NCI-H2081 treated with DMSO at 0.1 percent for 48 hours (cell line): ENCODE results near the gene NPAS4.
"Not testable (repeated sequence)": the region's sequence is repeated elsewhere in the genome, so short reads cannot be mapped to it uniquely, and the experiment has no call there.

Experiments used
- DNase-seq: peaks from one replicate; lab custom pipeline; 2025; lab: John Stamatoyannopoulos, UW

The NPAS4 gene

DNA sequence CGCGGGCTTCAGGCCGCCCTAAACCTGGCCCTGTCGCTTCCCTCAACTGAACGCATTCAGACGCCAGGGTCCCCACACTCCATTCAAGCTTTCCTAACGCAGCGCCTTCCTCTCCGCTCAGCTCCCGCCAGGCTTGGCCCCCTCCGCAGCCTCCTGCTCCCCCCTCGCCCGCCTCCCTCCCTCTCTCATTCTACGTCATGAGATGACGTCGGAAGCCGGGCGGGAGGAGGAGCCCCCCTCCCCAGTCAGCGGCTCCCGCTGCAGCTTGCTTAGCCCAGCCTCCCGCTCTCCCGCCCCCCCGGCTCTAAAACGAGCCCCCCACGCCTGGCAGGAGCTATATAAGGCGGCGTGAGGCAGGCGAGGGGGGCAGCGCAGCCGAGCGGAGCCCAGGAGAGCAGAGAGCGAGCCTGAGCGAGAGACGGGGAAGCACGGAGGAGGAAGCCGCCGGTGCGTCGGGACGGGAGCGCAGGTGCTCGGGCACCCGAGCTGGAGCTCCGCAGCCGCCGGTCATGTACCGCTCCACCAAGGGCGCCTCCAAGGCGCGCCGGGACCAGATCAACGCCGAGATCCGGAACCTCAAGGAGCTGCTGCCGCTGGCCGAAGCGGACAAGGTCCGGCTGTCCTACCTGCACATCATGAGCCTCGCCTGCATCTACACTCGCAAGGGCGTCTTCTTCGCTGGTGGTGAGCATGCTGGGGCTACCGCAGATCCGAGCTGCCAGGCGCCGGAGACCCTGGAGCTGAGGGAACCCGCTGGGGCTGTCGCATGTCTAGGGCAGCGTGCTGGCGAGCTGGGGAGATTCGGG lies at the start of gene NPAS4:
Gene NPAS4, plus strand, starts transcription at position 365 of the 806 bp plus-strand sequence. Its CDS starts 145 bp downstream, at position 510.
- DNase-seq = no peak

DNA sequence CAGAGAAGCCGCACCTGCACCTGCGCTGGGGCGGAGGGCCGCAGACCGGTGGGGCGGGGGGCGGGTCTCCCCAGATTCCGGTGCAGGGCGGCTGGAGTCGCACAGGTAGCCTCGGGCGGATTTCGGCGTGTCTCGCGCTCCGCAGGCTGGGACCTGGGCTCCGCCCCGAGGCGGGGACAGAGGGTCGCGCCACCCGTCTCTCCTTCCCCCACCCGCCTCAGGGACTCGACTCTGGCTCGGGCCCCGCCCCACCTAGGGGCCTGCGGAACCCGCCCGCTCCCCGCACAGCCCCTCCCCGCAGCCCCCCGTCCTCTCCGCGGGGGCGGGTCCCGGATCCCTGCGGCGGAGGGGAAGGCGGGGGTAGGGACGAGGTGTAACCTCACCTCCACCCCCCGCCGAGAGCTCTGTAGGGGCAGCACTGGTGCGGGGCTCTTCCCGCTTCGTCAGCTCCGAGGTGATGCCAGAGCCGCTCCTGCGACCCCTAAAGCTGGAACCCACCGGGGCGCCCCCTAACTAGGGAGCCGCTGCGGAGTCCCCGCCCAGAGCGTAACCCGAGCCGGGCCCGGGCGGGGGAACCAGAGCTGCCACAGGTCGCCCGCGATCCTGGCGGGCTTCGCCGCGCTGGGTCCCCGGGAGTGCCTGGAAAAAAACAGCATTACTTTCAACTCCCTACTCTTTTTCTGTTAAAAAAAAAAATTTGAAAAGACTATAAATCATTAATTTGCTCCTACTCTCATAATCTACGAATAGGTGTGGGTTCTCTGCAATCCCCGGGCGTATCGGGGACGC lies 49.0 kb upstream of the NPAS4 start, which contains the start of gene SLC29A2:
Gene SLC29A2, minus strand, starts transcription at position 134 of the 789 bp plus-strand sequence. CDS start 169 bp downstream, outside the sequence.
- DNase-seq = peak; percentile 48

DNA sequence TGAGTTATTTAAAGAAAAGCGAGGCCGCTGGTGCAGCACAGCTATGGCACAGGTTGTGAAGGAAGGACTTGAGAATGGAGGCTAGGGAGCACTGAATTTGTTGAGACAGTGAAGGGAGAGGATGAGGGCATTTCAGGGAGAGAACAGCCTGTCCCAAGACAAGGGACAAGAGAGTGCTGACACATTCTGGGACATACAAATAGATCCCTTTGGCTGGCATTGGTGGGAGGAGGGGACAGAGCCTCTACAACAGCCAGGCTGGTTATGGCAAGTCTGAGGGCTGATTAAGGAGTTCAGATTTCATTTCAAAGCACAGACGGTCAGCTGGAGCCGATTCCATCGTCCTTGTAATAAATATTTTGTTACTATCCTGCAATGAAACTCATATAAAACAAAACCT lies 47.6 kb upstream of the NPAS4 start:
- no peak for DNase-seq

DNA sequence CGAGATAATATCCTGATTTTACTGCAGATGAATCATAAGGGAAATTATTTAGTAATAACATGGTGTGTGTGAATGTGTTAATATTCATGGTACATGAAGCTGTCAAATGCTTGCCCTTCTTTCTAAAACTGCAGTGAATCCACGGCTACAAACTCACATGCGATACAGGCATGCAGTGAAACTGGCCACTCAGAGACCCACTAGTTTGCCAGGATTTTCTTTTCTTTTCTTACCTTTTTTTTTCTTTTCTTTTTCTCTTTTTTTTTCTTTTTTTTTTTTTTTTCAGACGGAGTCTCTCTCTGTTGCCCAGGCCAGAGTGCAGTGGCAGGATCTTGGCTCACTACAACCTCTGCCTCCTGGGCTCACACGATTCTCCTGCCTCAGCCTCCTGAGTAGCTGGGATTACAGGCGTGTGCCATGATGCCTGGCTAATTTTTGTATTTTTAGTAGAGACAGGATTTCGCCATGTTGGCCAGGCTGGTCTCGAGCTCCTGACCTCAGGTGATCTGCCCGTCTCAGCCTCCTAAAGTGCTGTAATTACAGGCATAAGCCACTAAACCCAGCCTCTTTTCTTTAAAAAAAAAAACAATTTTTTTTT lies 47.0 kb upstream of the NPAS4 start:
- DNase-seq = not testable (repeated sequence)

DNA sequence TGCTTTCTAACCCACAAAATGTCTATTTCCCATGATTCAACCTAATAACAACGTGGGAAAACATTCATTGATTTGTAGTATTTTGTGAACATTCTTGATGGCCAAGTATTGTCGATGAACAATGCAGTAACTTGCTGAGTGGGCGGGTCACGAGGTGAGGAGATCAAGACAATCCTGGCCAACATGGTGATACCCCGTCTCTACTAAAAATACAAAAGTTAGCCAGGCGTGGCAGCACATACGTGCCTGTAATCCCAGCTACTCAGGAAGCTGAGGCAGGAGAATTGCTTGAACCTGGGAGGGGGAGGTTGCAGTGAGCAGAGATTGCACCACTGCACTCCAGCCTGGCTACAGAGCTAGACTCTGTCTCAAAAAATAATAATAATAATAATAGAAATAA lies 40.6 kb upstream of the NPAS4 start:
- DNase-seq = not testable (repeated sequence)

DNA sequence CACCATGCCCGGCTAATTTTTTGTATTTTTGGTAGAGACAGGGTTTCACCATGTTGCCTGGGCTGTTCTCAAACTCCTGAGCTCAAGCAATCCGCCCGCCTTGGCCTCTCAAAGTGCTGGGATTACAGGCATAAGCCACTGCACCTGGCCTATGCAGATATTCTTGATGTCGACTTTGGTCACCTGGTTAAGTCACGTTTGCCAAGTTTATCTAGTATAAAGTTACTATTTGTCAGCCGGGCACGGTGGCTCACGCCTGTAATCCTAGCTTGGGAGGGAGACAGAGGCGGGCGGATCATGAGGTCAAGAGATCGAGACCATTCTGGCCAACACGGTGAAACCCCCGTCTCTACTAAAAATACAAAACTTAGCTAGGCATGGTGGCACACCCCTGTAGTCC lies 36.5 kb upstream of the NPAS4 start:
- DNase-seq = not testable (repeated sequence)

DNA sequence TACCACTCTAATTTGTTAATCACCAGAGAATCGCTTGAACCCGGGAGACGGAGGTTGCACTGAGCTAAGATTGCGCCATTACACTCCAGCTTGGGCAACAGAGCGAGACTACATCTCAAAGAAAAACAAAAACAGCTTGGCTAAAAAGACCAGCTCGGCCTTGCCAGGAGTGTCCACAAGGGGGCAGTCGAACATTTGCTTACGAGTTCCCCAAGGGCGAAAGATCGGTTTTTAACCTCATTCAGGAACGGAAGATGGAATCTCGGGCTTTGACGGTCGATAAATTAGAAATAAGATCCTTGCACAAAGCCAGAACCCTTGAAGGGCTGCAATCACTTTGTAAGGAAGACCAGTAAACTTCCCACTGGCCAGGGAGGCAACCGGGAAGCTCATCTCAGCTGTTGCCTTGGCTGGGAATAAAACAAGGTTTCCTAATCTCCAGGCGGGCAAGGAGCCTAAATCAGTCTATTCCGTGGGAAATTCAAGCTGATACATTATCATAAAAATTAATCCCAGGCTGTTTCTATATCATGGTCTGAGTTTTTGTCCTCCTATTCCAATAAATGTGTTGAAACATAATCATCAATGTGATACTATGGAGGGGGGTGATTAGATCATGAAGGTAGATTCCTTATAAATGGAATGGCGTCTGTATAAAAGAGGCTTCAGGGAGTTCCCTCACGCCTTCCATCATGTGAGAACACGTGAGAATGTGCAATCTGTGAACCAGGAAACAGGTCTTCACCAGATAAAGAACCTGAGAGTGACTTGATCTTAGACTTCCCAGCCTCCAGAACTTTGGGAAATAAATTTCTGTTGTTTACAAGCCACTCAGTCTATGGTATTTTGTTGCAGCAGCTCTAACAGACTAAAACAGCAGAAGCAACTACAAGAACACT lies 34.4 kb upstream of the NPAS4 start:
- peak; percentile 18 for DNase-seq

DNA sequence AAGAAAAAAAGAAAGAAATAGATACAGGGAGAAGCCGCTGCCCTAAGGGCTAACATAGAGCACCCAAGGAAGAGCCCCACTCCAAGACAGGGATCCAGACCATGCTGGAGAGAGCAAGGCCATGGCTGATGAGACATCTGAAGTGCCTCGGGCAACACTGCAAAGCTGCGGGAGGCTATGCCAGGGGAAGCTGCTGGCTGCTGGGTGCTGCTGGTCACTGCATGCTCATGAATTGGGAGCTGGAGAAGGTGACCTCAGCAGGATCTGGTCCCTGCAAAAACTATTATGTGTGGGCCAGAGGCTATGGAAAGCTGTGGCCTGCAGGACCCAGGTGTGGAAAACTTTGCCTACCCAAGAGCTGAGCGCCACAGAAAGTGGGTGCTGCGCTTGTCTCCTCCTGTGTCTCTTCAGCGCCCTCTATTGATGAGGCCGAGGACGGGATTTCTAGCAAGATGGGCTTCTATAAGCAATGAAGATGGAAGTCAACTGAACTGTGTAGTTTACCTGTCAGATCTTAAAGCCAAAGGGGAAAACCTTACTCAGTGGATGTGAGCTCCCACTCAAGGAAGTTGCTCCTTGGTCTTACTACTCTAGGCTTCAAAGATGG lies 32.0 kb upstream of the NPAS4 start:
- DNase-seq = peak; percentile 3

DNA sequence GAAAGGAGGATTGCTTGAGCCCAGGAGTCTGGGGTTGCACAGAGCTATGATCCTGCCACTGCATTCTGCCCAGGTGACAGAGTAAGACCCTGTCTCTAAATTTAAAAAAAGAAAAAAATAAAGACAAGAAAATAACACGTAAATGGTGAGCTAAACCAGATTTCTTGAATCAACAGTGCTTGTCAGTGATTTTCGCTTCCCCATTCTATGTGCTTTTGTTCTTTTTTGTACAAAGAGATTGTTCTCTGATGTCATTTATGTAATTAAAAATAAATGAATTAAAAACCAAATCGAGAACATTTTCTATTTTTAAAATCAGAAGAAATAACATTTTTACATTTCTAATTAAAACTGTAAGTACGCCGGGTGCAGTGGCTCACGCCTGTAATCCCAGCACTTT lies 29.5 kb upstream of the NPAS4 start:
- DNase-seq = no peak

DNA sequence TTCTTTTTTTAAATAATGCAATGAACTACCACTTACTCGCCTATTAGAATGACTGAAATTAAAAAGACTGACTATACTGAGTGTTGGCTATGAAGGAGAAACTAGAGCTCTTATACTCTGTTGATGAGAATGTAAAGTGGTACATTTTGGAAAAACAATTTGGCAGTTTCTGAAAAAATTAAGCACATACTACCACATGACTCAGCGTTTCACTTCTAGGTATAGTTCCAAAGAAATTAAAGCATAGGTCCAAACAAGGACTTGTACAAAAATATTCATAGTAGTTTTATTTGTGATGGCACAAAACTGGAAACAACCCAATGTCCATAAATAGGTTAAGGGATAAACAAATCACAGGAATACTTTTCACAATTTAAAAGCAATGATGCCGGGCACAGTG lies 26.9 kb upstream of the NPAS4 start:
- DNase-seq = no peak

DNA sequence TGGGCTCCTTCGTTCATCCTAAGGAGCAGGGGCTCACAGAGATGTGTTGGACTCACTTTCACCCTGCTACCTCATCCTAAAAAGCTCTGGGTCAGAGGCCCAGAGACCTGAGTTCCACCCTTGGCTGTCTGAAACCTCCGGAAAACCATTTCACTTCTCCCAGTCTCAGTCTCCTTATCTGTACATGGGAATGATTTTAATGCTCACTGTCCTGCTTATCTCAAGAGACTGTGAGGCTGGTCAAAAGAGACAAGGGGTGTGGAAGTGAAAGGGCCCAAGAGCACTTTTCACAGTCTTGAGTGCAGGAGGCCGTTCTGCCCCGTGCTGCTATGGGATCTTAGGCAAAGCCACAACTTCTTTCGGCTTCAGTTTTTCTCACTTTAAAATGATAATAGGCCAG lies 13.2 kb upstream of the NPAS4 start:
- no peak for DNase-seq

DNA sequence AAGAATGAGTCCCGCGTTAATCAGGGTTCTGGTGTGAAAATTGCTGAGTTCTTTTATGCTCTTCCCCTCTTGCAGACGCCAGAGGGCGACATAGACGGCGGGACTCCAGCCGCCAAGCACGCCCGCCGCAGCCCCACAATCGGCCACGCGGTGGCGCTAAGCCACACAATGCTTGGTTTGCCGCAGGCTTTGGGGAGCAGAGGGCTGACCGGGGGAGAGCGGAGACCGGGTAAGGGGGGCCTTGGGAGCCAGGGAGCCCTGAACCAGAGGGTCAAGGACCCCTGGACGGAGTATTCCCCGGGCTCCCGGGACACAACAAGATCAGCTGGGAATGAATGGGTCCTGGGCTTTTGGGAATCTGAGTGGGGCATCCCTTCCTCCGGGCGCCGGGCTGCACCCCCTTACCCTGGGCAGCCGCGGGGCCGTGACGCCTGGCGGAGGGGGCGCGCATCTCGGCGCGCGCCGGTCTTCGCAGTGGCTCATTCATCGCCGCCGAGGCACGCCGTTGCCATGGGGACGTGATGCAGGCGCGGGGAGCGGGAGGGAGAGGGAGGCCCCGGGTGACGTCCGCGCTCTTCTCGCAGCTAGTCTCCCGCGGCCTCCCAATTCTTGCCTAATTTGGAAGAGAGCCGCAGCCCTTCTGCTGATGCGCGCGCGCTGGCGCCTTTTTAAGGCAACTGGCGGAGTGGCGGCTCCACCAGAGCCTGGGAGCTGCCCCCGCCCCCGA lies 12.2 kb upstream of the NPAS4 start:
- DNase-seq = peak; percentile 34

DNA sequence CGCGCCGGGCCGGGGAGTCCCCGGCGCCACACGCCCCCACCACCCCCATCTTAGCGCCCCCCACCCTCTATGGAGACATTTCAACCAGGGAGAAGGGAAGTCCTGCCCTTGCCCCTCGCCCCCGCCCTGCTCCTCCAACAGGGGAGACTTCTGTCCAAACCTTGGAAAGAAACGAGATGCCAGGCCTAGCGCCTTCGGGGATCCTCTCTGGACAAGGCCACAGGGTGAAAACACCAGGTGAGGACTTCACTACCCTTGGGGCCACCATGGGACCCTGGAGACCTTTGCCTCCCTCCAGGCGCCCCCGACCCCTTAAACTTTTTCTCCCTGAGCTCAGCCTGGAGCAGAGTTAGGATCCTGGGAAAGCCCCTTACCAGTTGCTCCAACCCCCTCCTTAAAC lies 11.6 kb upstream of the NPAS4 start:
- no peak for DNase-seq

DNA sequence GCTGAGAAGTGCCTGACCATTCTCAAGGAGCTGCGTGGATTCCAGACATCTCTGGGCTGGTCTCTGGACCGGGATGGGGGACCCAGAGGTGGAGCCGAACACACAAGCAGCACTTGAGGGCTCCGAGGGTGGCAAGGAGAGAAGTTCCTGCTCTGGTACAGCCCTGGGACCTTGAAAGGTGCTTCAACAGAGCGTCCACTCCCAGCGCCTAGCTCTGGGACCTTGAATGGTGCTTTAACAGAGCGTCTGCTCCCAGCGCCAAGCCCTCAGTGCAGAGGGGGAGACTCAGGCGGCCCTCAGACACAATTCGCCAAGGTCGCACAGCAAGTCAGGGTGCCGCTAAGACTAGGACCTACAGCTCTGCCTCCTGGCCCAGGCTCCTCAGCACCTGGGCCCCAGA lies 10.6 kb upstream of the NPAS4 start:
- no peak for DNase-seq

DNA sequence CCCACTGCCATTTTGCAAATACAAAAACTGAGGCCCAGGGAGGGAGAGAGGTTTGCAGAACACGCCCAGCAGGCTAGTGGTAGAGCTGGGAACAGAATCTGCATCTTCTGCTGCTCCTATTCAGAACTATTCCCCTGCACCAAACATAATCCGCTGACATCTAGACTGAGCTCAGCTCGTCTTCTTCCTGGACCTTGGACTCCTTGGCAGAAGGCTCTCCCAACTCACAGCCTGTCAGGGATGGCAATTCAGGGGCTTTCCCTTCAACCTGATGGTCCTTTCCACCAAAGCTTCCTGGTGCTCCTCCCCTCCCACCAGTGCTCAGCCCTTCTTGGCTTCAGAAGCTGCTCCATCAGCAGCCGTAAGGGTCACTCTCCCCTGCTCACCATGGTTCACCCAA lies 9.5 kb upstream of the NPAS4 start:
- no peak for DNase-seq

DNA sequence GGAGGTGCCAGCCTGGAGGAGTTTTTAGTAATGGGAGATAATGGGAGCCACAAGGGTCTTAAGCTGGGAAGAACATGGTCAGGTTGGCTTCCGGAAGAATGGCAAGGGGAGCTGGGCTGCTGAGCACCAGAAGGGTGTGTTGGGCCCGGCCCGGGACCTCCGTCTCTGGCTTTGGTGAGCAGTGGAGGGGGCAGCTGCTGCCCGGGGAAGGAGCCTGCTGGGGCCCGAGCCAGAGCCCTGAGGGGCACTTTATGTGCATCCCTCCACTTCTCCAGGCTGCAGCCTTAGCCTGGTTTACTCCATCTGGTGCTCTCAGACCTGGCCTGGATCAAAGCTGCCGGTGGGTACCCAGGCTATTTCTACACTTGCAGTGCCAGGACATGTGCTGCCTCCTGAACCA lies 8.7 kb upstream of the NPAS4 start:
- DNase-seq = no peak

DNA sequence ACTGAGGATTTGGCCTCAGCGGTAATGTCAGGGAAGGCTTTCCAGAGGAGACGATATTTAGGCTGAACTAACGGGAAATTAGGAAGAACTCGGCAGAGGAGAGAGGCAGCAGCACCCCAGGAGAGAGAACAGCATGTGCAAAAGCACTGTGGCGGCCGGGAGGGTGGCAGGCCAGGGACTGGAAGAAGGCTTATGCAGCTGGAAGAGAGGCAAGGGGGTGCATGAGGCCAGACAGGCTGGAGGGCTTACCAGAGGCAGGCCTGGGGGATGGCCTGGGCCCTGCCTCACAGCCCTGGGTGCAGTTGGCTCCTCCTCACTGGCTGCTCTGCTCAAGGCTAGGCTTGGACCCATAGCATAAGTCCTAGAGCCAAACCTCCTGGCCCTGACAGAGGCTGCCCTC lies 7.7 kb upstream of the NPAS4 start:
- no peak for DNase-seq

DNA sequence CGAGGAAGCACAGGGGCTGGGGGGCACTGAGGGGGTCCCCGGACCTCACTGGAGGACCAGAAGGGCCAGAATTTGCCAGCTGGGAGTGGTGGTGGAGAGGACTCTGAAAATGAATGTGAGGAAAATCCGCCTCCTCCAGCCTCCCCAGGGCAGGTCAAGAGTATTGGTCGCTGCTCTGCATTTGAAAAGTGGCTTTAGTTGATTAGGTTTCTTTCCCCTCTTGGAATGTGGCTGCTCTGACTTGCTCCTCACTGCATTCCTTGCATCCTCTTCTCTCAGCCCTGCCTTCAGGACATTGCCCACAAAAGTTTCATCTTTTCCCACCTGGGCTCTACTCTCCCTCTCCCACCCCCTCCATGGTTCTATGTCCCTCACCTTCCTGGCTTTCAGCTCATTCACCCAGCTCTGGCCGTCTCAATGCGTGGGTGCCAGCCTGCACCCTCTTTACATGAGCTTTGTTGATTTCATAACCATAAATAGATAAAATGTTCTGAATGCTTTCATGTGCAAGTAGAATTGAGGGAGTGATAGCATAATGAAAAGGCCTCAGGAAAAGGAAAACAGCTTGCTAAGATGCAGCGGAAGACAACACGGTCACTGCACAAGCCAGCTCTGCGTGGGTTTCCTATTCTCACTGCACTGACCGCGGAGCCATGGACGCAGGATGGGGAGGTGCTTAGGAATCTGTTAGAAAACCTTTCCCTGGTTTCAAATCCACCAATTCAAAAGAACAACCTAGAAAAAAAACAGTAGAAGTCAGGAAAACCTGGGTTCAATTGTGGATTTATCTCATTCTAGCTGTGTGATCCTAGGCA lies 6.5 kb upstream of the NPAS4 start:
- DNase-seq = no peak

DNA sequence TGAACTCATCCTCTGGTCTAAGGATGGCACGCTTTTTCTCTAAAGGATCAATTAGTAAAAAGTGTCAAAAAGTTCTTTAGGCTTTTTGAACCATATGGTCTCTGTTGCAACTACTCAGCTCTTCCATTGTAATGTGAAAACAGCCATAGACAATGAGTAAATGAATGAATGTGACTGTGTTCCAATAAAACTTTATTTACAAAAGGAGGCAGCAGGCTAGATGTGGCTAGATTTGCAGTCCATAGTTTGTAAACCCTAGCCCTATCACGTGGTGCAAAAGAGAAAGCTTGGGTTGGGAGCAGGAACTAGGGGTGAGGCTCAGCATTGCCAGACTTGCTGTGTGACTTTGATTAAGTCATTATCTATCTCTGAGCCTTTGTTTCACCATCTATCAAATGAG lies 5.4 kb upstream of the NPAS4 start:
- DNase-seq = no peak

DNA sequence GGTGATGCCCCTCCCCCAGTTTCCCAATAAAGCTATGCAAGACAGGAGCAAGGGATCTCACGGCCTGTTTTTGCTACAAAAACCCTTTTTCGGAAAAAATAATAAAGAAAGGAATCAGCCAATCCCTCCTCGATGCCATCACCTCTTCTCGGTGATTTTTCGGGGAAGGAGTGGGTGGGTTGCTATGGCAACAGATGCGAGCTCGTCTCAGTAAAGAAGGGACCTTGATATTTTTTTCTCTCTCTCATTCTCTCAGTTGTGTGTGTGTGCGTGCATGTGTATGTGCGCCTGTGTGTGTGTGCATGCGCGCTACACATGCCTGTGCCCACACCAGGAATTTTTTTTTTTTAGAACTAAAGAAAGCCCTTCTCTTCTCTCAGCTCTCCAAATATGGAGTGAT lies 3.8 kb upstream of the NPAS4 start:
- DNase-seq = no peak
